Measurements from ENCODE around the gene NFILZ.
"Not testable (repeated sequence)": the region's sequence is repeated elsewhere in the genome, so short reads cannot be mapped to it uniquely, and the experiment has no call there.

The NFILZ gene

GRCh38 chr19:8611877-8612806 is 18.3 kb upstream of the NFILZ start:
- no peak for DNase-seq (ENCODE audit: low spot score)

DNA sequence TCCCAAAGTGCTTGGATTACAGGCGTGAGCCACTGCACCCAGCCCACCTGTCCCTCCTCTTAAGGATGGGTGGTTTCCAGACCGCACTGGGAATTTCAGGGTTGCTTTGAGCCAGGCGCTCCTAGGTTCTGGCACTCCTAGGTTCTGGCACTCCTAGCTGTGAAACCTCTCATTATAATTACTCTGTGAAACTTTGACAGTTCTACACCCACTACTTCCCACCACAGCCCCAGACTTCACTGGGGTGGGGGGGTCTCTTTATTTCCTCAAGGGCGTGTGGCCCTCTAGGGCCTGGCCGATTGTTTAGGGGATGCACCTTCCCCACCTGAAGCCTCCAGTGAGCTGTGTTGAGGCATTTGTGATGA is 17.6 kb upstream of the NFILZ start:
- no peak for DNase-seq (ENCODE audit: low spot score)

DNA sequence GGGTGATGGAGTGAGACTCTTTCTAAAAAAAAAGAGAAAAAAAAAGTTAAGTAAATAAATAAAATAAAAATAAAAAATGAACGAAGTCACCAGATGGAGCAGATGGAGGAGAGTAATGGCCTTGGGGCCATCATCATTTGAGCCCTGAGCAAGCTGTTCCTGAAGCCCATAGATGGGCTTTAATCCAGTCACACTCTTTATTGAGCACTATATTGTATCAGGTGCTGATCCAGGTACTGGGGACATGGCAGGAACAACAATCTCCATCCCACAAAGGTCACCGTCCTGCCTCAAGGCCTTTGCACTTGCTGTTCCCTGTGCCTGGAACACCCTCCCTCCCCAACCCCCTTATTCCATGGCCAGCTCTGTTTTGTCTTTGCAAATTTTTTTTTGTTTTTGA is 16.0 kb upstream of the NFILZ start:
- no peak for DNase-seq (ENCODE audit: low spot score)

DNA sequence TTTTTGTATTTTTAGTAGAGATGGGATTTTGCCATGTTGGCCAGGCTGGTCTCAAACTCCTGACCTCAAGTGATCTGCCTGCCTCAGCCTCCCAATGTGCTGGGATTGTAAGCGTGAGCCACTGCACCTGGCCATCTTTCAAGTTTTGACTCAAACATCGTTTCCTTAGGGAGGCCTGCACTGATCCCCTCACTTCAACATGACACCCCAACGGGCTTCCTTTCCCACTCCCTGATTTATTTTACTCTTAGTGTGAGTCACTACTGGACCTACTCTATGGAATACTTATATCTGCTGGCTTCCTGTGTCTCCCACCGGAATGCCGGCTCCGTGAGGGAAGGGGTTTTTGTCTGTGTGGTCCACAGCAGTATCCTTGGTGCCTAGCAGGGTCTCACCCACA is 15.4 kb upstream of the NFILZ start:
- DNase-seq (ENCODE audit: low spot score): no peak

DNA sequence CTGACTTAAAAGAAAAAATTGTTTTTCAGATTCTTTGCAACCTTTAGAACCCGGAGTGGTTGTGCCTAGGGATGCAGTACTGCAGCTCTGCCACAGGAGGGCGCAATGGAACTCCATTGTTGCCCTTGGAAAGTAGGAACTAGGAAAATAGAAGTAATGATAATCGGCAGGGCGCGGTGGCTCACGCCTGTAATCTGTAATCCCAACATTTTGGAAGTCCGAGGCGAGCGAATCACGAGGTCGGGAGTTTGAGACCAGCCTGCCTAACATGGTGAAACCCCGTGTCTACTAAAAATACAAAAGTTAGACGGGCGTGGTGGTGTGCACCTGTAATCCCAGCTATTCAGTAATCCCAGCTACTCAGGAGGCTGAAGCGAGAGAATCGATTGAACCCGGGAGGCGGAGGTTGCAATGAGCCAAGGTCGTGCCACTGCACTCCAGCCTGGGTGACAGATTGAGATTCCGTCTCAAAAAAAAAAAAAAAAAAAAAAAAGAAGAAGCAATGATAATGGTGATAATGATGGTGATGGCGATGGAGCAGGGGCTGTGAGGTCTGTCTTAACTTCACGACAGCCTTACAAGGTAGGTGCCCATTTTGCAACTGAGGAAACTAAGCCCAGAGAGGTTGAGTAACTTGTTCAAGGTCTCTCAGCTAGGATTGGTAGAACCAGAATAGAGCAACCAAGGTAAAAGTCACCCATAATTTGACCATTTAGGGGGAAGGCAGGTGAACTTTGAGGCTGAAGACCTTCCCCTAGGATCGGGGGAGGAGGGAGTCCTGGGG is 14.4 kb upstream of the NFILZ start:
- peak; percentile 60 for DNase-seq (ENCODE audit: low spot score)

GRCh38 chr19:8616861-8617260 is 13.6 kb upstream of the NFILZ start:
- DNase-seq (ENCODE audit: low spot score): no peak

DNA sequence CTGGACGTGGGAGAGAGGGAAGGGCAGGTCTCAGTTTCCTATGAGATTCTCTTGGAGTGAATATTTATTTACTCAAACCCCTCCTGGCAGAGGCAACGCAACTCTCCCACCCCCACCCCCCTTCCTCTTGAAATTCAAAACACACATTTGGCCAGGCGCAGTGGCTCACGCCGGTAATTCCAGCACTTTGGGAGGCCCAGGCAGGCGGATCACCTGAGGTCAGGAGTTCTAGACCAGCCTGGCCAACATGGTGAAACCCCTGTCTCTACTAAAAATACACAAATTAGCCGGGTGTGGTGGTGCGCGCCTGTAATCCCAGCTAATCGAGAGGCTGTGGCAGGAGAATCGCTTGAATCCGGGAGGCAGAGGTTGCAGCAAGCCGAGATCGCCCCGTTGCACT is 13.1 kb upstream of the NFILZ start:
- not testable (repeated sequence) for DNase-seq (ENCODE audit: low spot score)

DNA sequence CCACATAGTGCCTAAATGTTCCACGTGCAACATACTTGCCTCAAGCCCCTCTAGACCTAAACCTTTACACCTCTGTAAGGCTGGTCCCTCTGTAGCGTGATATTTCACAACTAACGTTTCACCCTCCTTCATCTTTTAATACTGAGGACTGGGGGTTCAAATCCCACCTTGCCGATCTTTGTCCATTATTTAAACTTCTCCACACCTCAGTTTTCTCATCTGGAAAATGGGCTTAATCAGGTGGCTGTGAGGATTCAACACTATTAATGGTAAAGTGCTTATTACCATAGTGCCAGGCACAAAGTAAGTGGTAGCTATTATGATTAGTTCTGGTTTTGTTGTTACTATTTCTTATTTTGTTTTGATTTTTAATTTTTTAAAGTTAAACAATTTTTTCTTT is 12.4 kb upstream of the NFILZ start:
- no peak for DNase-seq (ENCODE audit: low spot score)

- DNase-seq (ENCODE audit: low spot score): no peak
Observed at GRCh38 chr19:8618751-8619150, 11.7 kb upstream of the NFILZ start.

GRCh38 chr19:8622886-8623285 is 7.5 kb upstream of the NFILZ start:
- DNase-seq (ENCODE audit: low spot score): not testable (repeated sequence)

- no peak for DNase-seq (ENCODE audit: low spot score)
Observed at GRCh38 chr19:8626842-8627241, 3.6 kb upstream of the NFILZ start.

- no peak for DNase-seq (ENCODE audit: low spot score)
Observed at GRCh38 chr19:8629184-8629583, 1.2 kb upstream of the NFILZ start.

DNA sequence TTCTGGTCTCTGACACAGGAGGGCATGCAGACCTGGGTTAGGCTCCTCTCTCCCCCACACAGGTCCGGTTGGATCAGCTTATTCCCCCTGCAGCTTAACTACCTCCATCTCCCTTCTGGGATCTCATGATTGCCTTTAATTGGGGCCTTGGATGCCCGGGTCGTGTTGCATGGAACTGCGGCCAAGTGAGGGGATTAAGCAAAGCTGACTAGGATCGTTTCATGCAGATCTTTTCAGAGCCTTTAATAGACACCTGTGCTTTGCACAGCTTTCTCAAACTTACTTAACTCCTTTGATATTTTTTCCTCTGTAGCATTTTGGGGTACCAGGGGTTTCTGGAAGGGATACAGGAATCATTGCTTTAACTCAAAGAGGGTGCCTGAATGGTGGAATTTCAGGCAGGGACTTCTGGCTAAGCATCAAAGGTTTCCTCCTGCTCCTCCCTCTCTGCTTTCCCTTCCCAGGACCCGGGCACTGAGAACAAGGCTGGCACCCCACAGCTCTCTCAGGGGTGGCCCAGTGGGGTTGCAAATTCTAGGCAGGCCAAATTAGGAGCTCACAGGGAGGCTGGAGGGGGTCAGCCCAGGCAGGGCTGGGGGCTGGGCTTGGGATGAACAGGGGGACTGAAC is 477 bp downstream of the NFILZ start:
- DNase-seq (ENCODE audit: low spot score): no peak

GRCh38 chr19:8631425-8631819 is 989 bp downstream of the NFILZ start:
- DNase-seq (ENCODE audit: low spot score): no peak

DNA sequence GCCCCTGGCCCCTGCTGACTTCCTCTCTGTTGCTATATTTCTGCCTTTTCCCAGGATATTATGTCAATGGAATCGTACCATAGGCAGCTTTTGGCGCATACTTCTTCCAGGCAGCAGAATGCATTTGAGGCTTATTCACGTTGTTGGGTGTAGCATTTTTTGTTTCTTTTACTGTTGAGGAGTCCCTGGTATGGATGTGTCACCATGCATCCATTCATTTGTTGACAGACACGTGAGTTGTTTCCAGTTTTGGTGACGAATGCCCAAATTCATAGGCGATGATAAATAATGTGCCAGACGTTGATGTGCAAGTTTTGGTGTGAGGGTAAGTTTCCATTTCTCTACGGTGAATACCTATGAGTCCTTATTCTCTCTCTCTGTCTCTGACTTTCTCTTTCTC is 5.0 kb downstream of the NFILZ start:
- DNase-seq (ENCODE audit: low spot score): no peak

DNA sequence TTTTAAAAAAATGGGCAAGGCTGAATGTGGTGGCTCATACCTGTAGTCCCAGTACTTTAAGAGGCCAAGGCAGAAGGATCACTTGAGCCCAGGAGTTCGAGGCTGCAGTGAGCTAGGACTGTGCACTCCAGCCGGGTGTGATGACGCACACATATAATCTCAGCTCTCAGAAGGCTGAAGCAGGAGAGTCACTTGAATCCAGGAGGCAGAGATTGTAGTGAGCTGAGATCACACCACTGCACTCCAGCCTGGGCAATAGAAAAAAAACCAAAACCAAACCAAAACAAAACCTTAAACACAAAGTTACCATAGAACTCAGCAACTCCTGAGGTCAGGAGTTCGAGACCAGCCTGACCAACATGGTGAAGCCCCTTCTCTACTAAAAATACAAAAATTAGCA is 6.6 kb downstream of the NFILZ start:
- not testable (repeated sequence) for DNase-seq (ENCODE audit: low spot score)

GRCh38 chr19:8638078-8638619 is 7.7 kb downstream of the NFILZ start:
- no peak for DNase-seq (ENCODE audit: low spot score)

GRCh38 chr19:8639821-8640401 is 9.5 kb downstream of the NFILZ start:
- DNase-seq (ENCODE audit: low spot score): no peak

DNA sequence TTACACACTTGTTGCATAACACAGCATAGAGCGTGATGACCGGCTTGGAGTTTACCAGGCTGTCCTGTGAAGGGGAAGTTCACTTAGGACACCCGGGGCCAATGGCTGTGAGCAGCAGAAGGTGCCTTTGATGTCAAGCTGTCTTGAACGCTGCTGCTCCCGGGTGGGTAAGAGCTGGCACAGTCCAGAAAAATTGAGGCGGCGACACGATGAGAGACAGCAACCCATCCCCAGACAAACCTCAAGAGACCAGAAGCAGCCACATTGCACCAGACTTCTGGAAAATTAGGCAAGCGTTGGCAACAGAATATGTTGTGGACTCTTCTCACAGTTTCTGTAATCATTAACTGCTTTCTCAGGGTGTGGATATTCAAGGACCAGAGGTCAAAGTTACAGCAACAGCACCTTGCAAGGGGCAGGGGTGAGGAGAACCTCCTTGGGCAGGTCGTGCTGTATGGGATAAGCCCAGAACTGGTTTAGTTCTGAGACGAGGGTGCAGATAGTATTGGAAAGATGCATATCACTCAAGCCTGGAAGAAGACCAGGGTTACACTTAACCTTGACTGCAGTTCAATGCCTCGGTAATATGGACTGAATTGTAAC is 10.1 kb downstream of the NFILZ start:
- DNase-seq (ENCODE audit: low spot score): no peak

DNA sequence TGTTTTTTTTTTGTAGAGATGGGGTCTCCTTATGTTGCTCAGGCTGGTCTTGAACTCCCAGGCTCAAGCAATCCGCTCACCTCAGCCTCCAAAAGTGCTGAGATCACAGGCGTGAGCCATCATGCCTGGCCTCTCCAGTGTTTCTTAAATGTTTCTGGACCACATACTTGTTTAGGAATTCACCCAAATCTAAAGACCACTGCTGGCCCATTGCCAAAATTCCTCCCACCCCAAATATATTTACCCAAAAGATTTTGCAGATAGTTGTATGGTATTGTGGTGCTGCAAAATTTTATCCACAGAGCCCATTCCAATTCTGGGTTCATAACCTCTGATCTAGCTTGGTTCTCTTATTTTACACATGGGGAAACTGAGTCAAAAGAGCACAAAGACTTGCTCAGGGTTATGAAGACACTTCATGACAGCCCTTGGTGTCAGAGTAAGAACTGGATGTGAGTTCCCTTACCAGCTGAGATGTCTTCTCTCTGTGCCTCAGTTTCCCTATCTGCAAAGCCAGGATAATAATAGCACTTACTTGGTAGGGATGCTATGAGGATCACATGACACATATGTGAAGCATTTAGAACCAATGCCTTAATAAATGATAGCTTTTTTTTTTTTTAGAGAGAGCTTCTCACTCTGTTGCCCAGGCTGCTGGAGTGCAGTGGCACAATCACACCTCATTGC is 10.9 kb downstream of the NFILZ start:
- DNase-seq (ENCODE audit: low spot score): no peak

DNA sequence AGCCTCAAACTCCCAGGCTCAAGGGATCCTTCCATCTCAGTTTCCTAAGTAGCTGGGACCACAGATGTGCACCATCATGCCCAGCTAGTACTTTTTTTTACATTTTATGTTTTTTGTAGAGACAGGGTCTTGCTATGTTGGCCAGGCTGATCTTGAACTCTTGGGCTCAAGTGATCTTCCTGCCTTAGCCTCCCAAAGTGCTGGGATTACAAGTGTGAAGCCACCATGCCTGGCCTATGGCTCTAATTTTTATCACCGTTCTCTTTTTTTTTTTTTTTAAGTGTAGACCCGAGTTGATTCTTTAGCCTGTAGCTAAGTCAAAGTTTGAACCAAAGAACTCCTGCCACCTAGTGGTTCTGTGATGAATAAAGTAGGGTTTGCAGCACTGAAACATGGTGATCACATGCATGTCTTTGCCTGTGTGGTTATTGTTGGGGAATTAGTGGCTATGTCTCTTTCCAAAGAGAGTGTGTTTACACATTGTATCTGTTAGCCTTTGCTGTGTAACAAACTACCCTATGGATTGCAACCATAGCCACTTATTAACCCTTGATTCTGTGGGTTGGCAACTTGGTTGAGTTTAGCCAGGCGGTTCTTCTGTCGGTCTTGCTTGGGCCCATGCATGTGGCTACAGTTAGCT is 11.6 kb downstream of the NFILZ start:
- peak; percentile 51 for DNase-seq (ENCODE audit: low spot score)
